ENCODE data around the gene ELFN2.

Gene ELFN2

GRCh38 chr22:37384691-37385090 is 42.6 kb downstream of the ELFN2 start:
- no peak for DNase-seq (ENCODE audit: low spot score)

- DNase-seq (ENCODE audit: low spot score), result no peak
These were observed 43.9 kb downstream of the ELFN2 start for GRCh38 chr22:37383341-37383740.

DNA sequence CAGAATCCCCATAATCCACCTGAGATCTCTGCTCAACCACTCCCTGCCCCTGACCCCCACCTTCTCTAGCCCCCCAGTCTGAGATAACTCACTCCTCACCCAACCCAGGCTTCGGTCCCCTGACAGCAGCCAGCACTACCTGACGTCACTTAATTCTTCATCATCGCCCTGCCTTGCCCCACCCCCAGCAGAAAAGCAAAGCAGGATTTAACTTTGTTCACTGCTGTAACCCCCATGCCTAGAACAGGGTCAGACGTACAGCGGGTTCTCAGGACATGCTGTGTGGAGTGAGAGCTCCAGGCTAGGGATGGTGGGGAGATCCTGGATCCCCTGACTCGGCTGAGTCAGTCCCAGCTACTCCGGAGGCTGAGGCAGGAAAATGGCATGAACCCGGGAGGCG is 45.8 kb downstream of the ELFN2 start:
- no peak for DNase-seq (ENCODE audit: low spot score)

GRCh38 chr22:37379722-37380121 is 47.6 kb downstream of the ELFN2 start:
- no peak for DNase-seq (ENCODE audit: low spot score)

- DNase-seq (ENCODE audit: low spot score), result no peak
These were observed 48.2 kb downstream of the ELFN2 start for GRCh38 chr22:37379085-37379484.

DNA sequence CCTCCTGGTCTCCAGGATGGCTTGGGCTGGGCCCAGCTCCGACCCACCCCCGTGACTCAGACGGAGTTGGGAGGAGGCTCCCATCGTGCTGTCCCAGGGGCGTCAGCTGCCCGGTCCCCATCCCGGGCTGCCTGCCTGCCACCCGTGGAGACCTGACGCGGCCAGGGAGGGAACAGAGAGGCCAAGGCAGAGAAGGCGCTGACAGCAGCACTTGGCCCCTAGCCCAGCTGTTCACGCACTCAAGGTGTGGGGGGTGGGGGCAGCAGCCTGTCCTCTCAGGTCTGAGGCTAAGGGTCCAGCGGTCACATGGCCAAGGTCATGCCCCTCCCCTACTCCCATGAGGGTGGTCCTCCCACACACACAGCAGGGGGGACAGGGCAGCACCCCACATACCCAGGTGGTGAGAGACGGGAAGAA is 48.6 kb downstream of the ELFN2 start:
- DNase-seq (ENCODE audit: low spot score), result no peak

- no peak for DNase-seq (ENCODE audit: low spot score)
These were observed 49.4 kb downstream of the ELFN2 start for GRCh38 chr22:37377927-37378326.

DNA sequence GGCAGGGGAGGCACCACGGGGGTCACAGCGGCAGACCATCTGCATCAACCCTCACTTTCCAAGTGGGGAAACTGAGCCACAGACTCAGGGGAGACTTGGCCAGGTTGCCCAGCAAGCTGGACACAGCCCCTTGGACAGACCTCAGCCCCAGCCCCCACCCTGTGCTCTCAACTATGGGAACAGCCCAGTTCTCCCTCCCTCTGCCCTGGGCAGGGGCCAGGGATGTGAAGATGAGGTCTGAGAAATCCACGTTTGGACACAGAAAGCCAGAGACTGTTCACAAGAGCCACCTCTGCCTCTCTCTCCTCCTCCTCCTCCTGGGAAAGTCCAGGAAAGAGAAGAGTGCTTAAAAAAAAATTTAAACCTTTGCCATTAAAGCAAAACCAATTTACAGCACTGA is 50.1 kb downstream of the ELFN2 start:
- DNase-seq (ENCODE audit: low spot score), result no peak

DNA sequence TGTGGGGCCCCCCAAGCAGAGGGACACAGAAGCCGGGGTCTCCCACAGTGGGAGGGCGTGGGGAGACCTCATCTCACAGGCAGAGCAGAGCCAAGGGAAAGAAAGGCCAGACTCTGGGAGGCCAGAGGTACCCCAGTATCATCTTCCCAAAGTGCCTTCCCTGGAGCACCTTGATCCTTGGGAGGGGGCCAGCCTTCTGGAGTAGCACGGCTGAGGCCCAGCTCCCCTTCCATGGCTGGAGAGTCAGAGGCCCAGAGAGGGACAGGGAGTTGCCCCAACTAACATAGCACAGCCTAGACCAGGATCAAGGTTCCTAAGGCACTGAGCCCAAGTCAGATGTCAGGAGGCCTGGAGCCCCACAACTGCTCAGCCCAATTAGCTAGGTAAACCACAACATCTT is 50.6 kb downstream of the ELFN2 start:
- no peak for DNase-seq (ENCODE audit: low spot score)

GRCh38 chr22:37375801-37376200 is 51.5 kb downstream of the ELFN2 start:
- DNase-seq (ENCODE audit: low spot score), result no peak

- DNase-seq (ENCODE audit: low spot score), result no peak
These were observed 52.7 kb downstream of the ELFN2 start for GRCh38 chr22:37374571-37374970.

GRCh38 chr22:37373451-37373850 is 53.8 kb downstream of the ELFN2 start:
- no peak for DNase-seq (ENCODE audit: low spot score)

DNA sequence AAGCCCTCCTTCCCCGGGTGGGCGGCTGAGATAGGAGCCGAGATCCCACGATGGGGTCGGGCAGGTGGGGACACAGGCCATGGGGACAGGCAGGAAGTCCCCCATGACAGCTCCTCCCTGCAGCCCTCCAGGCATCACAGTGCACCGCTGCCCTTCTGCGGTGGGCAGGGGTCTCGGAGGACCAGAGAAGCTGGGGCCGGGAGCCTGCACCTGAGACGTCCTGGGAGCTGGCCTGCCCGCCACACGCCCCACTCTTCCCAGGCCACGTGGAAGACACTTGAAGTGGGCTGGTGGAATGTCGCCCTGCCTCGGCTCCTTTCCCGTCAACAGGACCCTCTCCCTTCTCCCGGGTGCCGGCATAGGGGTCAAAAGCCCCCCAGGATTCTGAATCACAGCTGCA is 55.4 kb downstream of the ELFN2 start:
- no peak for DNase-seq (ENCODE audit: low spot score)

DNA sequence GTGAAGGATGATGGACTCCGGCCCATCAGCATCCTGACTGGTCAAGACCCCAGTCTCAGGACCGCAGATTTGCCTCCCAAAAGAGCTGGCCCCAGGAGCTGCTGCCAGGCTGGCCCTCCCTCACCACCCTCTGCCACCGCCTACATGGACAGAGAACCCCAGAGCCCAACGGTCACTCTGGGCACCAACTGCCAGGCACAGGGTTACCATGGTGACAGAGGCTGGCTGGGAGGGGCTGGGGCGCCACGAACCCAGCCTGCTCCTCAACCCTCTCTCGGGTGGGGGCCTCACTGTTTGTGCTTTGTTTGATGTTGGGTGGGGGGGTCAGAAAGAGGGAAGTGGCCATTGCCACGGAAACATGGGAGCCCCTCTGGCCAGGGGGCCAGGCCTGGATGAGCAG is 55.8 kb downstream of the ELFN2 start:
- DNase-seq (ENCODE audit: low spot score), result no peak

DNA sequence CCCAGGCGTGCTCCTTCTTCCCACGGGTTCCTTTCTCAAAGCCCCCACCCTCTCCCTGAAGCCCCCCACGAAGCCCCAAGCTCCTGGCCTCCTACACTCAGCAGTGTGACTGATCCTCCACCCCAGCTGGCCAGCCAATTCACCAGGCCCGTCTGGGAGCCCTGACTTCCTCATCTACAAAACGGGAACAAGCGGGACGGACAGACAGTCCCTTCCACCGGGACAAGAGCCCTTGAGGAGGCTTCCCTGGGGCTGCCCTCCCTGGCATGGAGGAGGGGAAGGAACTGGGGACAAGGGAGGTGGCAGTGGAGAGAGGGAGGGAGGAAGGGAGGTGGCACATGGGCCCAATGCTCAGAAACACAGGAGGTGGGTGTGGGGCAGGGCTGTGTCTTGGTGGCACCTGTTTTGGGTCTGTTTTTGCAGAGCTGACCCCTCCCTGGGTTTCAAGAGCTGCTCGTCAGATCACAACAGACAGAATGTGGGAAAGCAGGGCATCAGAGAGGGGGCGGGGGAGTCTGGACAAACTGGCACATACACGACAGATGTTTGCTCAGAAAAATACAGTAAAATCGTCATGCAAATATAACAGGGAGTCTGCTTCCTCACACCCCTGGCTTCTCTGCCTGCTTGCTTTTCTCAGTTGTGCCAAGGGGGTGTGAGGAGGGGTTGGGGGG is 56.8 kb downstream of the ELFN2 start:
- DNase-seq (ENCODE audit: low spot score), result no peak

GRCh38 chr22:37369483-37369882 is 57.8 kb downstream of the ELFN2 start:
- DNase-seq (ENCODE audit: low spot score), result no peak

- DNase-seq (ENCODE audit: low spot score), result no peak
These were observed 59.2 kb downstream of the ELFN2 start for GRCh38 chr22:37368058-37368457.

- DNase-seq (ENCODE audit: low spot score), result no peak
These were observed 60.7 kb downstream of the ELFN2 start for GRCh38 chr22:37366601-37367000.

GRCh38 chr22:37365950-37366349 is 61.3 kb downstream of the ELFN2 start:
- DNase-seq (ENCODE audit: low spot score), result no peak

DNA sequence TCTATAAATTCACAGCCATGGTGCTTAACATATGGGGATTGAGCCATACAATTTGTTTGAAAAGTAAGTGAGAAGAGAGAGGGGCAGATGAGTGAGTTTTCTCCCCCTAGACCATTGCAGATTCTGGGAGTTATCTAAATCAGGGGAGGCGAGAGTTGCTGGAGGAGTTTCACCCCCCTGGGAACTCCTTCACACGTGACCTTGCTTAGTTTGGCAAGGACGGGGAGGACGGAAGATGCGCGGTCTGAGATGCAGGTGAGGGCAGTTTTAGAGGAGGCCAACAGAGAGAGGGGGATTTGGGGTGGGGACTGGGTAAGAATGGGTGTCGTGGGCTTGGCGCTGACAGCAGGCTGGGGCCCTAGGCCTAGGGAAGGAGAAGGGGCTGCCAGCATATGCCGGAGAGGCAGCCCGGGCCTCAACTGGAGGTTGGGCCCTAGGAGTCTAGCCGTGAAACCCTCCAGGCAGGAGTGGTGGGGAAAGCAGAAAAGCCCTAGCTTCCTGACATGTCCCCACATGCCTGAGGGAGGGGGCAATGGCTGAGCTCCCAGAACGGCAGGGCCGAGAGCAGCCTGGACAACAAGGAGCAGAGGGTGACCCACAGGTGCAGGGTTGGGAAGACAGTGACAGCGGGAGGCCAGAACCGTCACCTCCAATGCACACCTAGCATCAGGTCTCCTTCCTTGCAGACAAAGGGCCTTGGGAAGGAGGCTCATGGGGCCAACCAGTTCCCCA is 63.9 kb downstream of the ELFN2 start:
- no peak for DNase-seq (ENCODE audit: low spot score)

DNA sequence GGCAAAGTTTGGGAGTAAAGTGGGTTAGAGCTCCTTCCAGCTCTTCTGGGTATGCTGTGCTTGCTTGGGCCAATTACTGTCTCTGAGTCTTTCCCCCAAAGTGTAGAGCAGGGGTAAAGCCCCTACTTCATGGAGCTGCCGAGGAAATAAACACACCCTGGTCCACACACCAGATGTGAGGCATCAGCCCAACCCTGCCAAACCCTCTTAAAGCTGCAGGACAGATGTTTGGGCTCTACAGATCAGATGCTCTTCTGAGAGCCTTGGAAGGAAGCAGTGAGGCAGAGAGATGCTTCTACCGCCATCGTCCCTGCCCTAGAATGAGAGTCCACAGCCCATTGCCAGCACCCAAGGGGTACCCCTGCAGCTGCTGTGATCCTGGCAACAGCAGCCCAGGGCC is 64.7 kb downstream of the ELFN2 start:
- DNase-seq (ENCODE audit: low spot score), result no peak

- DNase-seq (ENCODE audit: low spot score), result no peak
These were observed 68.4 kb downstream of the ELFN2 start for GRCh38 chr22:37358917-37359316.

- DNase-seq (ENCODE audit: low spot score), result no peak
These were observed 68.9 kb downstream of the ELFN2 start for GRCh38 chr22:37358386-37358785.

All from hematopoietic multipotent progenitor cell treated with erythropoietin and hydrocortisone succinate and interleukin-3 and kit ligand, for 15 days (in vitro differentiated cells).